ENCODE results near the gene EGFL7.
"Not testable (repeated sequence)": the region's sequence is repeated elsewhere in the genome, so short reads cannot be mapped to it uniquely, and the experiment has no call there.

Gene EGFL7

GRCh38 chr9:136690104-136690805 is 27.5 kb downstream of the EGFL7 start:
- no peak for DNase-seq

GRCh38 chr9:136690806-136691261 is 28.1 kb downstream of the EGFL7 start:
- no peak for DNase-seq

GRCh38 chr9:136691316-136692184 is 28.8 kb downstream of the EGFL7 start:
- DNase-seq: no peak

GRCh38 chr9:136692185-136693134 is 29.7 kb downstream of the EGFL7 start:
- no peak for DNase-seq

- DNase-seq: no peak
Observed at GRCh38 chr9:136693135-136693489, 30.4 kb downstream of the EGFL7 start.

- no peak for DNase-seq
Observed at GRCh38 chr9:136693490-136694162, 30.9 kb downstream of the EGFL7 start.

GRCh38 chr9:136694163-136694871 is 31.6 kb downstream of the EGFL7 start:
- DNase-seq: no peak

- DNase-seq: no peak
Observed at GRCh38 chr9:136694872-136695247, 32.1 kb downstream of the EGFL7 start.

- no peak for DNase-seq
Observed at GRCh38 chr9:136695435-136695895, 32.7 kb downstream of the EGFL7 start.

GRCh38 chr9:136695955-136696354 is 33.2 kb downstream of the EGFL7 start:
- DNase-seq: no peak

- DNase-seq: no peak
Observed at GRCh38 chr9:136696502-136696901, 33.8 kb downstream of the EGFL7 start.

- DNase-seq: no peak
Observed at GRCh38 chr9:136697146-136697820, 34.6 kb downstream of the EGFL7 start.

- DNase-seq: no peak
Observed at GRCh38 chr9:136697821-136698526, 35.3 kb downstream of the EGFL7 start.

- no peak for DNase-seq
Observed at GRCh38 chr9:136698635-136699246, 36.0 kb downstream of the EGFL7 start.

- no peak for DNase-seq
Observed at GRCh38 chr9:136700304-136700703, 37.6 kb downstream of the EGFL7 start.

- no peak for DNase-seq
Observed at GRCh38 chr9:136700959-136701667, 38.4 kb downstream of the EGFL7 start.

- DNase-seq: no peak
Observed at GRCh38 chr9:136701668-136702053, 38.9 kb downstream of the EGFL7 start.

GRCh38 chr9:136703276-136703860 is 40.7 kb downstream of the EGFL7 start:
- no peak for DNase-seq

- not testable (repeated sequence) for DNase-seq
Observed at GRCh38 chr9:136704741-136705140, 42.0 kb downstream of the EGFL7 start.

Measured in NCI-H526 treated with DMSO at 0.1 percent for 48 hours (cell line).